BJ (cell line): ENCODE measurements around the gene CHRNB4. TPM values are rescaled to one million over a fixed set of nuclear protein-coding genes. Genes with fewer than 3 reads are reported as not detected.

Experiments
- CTCF ChIA-PET: fragments of 350-600 bp; formaldehyde crosslinking; extraction: SDS; loops from one replicate; lab custom pipeline; 2021; ENCODE audit warnings: antibody characterized with exemption, inconsistent platforms; lab: Yijun Ruan, JAX
- POLR2A ChIA-PET: fragments of 300-600 bp; sonication (Branson Sonifier 250); formaldehyde crosslinking; extraction: SDS; loops from one replicate; lab custom pipeline; 2021; ENCODE audit warnings: antibody characterized with exemption; lab: Charles Lee
- DNase-seq: peaks from one replicate; pipeline ENCODE4 v3.0.0-alpha.2; 2011; ENCODE audit warnings: low read depth
- H3K27me3 ChIP-seq: 2 replicates; pipeline ENCODE4 v1.6.0; 2011; ENCODE audit warnings: low read length; ENCODE audit not compliant: control insufficient read depth, insufficient read depth
- H3K36me3 ChIP-seq: 2 replicates; pipeline ENCODE4 v1.5.1; 2011; ENCODE audit warnings: low read length; ENCODE audit not compliant: control insufficient read depth, insufficient read depth
- H3K4me3 ChIP-seq: 2 replicates; pipeline ENCODE4 v1.5.1; 2011; ENCODE audit warnings: low read depth, mild to moderate bottlenecking, control low read depth, low read length
- polyA plus RNA-seq: library from polyadenylated mRNA; depleted of rRNA; stranded (reverse); fragments of >200 nt; gene quantifications from 2 replicates; pipeline ENCODE4 v1.2.3, GENCODE V29; 2011
- TF ChIP-seq, protein P1 (sequence below): IDR thresholded peaks from 2 replicates; pipeline ENCODE4 v1.5.1; 2011; ENCODE audit warnings: low read depth, mild to moderate bottlenecking, control low read depth, inconsistent platforms, low read length, moderate library complexity; ENCODE audit not compliant: insufficient read depth

CHRNB4 gene
- polyA plus RNA-seq, 1 experiment = not detected

- DNase-seq = no peak
- no peaks in the 10 kb centered on the region for H3K36me3 ChIP-seq
- peaks cover 19% of the 10 kb centered on the region for H3K27me3 ChIP-seq
- H3K4me3 ChIP-seq = no peak overlapping the region
- ChIA-PET CTCF (no interaction called here), POLR2A (no interaction called here)
- TF ChIP-seq, protein P1, sequence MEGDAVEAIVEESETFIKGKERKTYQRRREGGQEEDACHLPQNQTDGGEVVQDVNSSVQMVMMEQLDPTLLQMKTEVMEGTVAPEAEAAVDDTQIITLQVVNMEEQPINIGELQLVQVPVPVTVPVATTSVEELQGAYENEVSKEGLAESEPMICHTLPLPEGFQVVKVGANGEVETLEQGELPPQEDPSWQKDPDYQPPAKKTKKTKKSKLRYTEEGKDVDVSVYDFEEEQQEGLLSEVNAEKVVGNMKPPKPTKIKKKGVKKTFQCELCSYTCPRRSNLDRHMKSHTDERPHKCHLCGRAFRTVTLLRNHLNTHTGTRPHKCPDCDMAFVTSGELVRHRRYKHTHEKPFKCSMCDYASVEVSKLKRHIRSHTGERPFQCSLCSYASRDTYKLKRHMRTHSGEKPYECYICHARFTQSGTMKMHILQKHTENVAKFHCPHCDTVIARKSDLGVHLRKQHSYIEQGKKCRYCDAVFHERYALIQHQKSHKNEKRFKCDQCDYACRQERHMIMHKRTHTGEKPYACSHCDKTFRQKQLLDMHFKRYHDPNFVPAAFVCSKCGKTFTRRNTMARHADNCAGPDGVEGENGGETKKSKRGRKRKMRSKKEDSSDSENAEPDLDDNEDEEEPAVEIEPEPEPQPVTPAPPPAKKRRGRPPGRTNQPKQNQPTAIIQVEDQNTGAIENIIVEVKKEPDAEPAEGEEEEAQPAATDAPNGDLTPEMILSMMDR = no peak
These were observed 13.7 kb downstream of the CHRNB4 start for GRCh38 chr15:78627348-78627747.

DNA sequence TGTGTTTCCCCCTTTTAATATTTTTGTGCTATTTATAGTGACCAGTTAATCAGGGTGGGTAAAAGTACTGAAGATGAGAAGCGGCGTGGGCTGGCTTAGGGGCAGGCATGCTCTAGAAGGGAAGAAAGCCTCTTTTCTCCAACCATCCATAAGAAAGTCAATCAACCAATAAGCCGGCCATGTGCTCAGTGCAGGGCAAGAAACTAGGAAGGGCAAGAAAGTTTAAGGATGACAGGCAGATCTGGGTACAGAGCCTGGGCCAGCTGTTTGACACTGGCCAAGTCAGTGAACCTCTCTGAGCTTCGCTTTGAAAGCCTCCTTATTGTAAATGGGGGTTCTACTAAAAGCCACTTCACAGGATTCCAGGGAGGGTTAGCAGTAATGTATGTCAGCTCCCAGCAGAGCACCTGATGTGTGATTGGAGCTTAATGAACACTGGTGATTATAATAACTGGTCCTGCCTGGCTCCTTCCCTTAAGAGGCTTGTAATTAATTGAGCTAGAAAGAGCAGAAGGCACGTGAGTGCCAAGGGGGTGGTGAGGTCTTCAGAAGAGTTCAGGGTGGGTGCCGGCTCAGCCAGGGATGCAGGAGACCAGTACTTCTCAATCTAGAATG lies 14.5 kb downstream of the CHRNB4 start:
- no peak for DNase-seq
- CTCF ChIA-PET = interaction anchor here (0.7 to 1.0 kb wide), 2 partner anchors 12 to 37 kb away, joined by 3 to 4 read pairs; no protein-coding TSS in a partner anchor
- H3K27me3 ChIP-seq = peaks cover 27% of the 10 kb centered on the region
- no peaks in the 10 kb centered on the region for H3K36me3 ChIP-seq
- TF ChIP-seq, protein P1 = no peak
- POLR2A ChIA-PET = no interaction called here
- no peak overlapping the region for H3K4me3 ChIP-seq

DNA sequence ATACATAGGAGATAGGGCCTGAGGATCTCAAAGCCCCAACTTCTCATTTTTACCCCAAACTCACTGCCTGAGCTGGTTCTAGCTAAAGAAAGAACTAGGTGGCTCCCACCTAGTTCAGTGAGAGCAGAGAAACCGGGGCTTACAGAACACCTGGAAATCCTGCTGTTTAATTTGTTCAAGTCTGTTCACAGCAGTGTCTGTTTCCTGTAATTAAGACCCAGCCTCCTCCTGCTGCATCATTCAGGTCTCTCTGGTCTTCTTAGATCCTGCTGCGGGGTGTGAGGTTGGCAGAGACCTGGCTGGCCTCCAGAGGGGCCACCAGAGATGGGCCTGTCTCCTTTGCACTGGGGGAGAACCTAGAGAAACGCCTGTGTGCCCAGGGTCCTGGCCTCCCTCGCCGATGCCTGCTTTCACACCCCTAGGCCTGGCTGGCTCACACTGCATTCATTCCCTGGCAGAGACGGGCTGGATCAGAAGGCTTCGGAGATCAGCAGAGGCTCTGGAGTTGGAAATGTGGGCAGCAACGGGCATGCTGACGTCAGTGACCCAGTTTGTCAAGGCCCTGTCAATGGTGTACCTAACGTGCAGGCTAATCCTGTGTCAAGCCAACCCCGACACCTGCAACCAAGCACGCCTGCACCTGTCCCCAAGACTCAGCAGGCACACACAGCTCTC lies 15.3 kb downstream of the CHRNB4 start:
- H3K4me3 ChIP-seq = no peak overlapping the region
- TF ChIP-seq, protein P1 = no peak
- ChIA-PET CTCF (interaction anchor here (1.0 to 2.3 kb wide), 2 partner anchors 13 to 38 kb away, joined by 3 to 13 read pairs; no protein-coding TSS in a partner anchor), POLR2A (no interaction called here)
- no peak for DNase-seq
- H3K27me3 ChIP-seq = peaks cover 30% of the 10 kb centered on the region
- H3K36me3 ChIP-seq = no peaks in the 10 kb centered on the region

GRCh38 chr15:78624651-78625590 lies 16.1 kb downstream of the CHRNB4 start:
- H3K27me3 ChIP-seq = peaks cover 33% of the 10 kb centered on the region
- no peak for DNase-seq
- POLR2A ChIA-PET = no interaction called here
- H3K36me3 ChIP-seq = no peaks in the 10 kb centered on the region
- no peak overlapping the region for H3K4me3 ChIP-seq
- CTCF ChIA-PET = interaction anchor here (1.5 to 2.3 kb wide), 3 partner anchors 10 to 84 kb away, joined by 3 to 13 read pairs (median 7); no protein-coding TSS in a partner anchor
- TF ChIP-seq, protein P1 = no peak
